Ovary (tissue), 9 donors: ENCODE data around the gene RTL1. TPM values are rescaled to one million over a fixed set of nuclear protein-coding genes. Genes with fewer than 3 reads are reported as not detected.
A peak's percentile ranks its signal among the peaks of the same experiment; 100 is the strongest.

Experiments used
- DNase-seq, 5 donors: peaks; one replicate each; pipeline ENCODE4 v3.0.0-alpha.2; 2019 to 2020
- H3K27ac ChIP-seq, 2 donors: fragments of 200-600 bp; one replicate each; pipeline versions ENCODE4 v1.5.1 to v1.8.0; 2019 to 2022
- H3K27me3 ChIP-seq: fragments of 200-600 bp; one replicate; pipeline ENCODE4 v1.8.0; 2022
- H3K36me3 ChIP-seq: fragments of 200-600 bp; sonication (generic); one replicate; pipeline ENCODE4 v1.5.1; 2019
- H3K4me1 ChIP-seq: one replicate; pipeline ENCODE4 v1.8.1; 2013; ENCODE audit warnings: mild to moderate bottlenecking, moderate library complexity; ENCODE audit not compliant: insufficient read depth
- H3K4me3 ChIP-seq: fragments of 200-600 bp; sonication (generic); one replicate; pipeline ENCODE4 v1.5.1; 2017
- H3K9me3 ChIP-seq, 2 donors: fragments of 200-600 bp in 1 of 2; sonication (generic) in 1 of 2; one replicate each; pipeline versions ENCODE4 v1.5.1 to v1.8.1; 2013 to 2019; ENCODE audit warnings: mild to moderate bottlenecking in 1 of 2, moderate library complexity in 1 of 2
- CTCF ChIP-seq, 3 donors: fragments of 450-650 bp in 2 of 3; fragments of 200-600 bp in 1 of 3; IDR thresholded peaks; one replicate each; pipeline versions ENCODE4 v1.5.1 to v1.8.0; 2016 to 2022; ENCODE audit warnings: antibody characterized with exemption in 3 of 3, mild to moderate bottlenecking in 1 of 3
- EP300 ChIP-seq: sonication (generic); formaldehyde crosslinking; IDR thresholded peaks from one replicate; pipeline ENCODE4 v1.6.1; 2017; ENCODE audit warnings: antibody characterized with exemption
- POLR2A ChIP-seq: fragments of 450-650 bp; IDR thresholded peaks from one replicate; pipeline ENCODE4 v1.6.1; 2017; ENCODE audit warnings: antibody characterized with exemption, mild to moderate bottlenecking, moderate library complexity
- WGBS, 3 donors: extraction: QIAGEN DNeasy Blood & Tissue Kit in 1 of 3; methylation state at CpG; one replicate each; pipeline versions ENCODE4 v1.1.5 to v1.1.7; 2013 to 2017; 5-methylcytosine and 5-hydroxymethylcytosine counted together
- intact Hi-C, 4 donors: fragments of 100-400 bp; cut with DNase I; formaldehyde crosslinking; loops; one replicate each; pipeline versions ENCODE4 v1.11.0 to v1.15.1; 2022 to 2023
- polyA plus RNA-seq, 2 donors: library from polyadenylated mRNA; stranded (reverse); fragments of 200-250 nt in 1 of 2; fragments of 350-450 nt in 1 of 2; fragmentation: Illumina TruSeq in 1 of 2; extraction: RNeasy Lipid Tissue Mini Kit (QIAGEN cat#74804) in 1 of 2; gene quantifications; one replicate each; pipeline ENCODE4 v1.2.3, GENCODE V29; 2013 to 2014
- total RNA-seq, 7 donors: library from RNA; depleted of rRNA in 2 of 7; stranded (reverse); fragments of >200 nt in 2 of 7; fragmentation: NEBNext Ultra II Directional in 3 of 7; extraction: Animal tissue kit (Norgen Biotek cat#: 25700) in 3 of 7; gene quantifications; one replicate each; pipeline versions ENCODE4 v1.1.0 to v1.2.4, GENCODE V29; 2016 to 2023
- donor health status: DM: no; HTN: no; CAD: no; lungs with moderate emphysema.
- donor health status: DM: no; HTN: no; CAD: no.
- donor health status: Bipolar disorder and iron deficiency.
- donor health status: DM: yes; HTN: yes; CAD: no.
- donor health status: DM: no; HTN: no; CAD: no.
- donor health status: DM: yes; HTN: yes; CAD: no.

RTL1 gene
- total and polyA plus RNA-seq, 9 donors = 0.06 to 1.3 (median 0.40) TPM; not detected in 2

GRCh38 chr14:100856056-100856950, 47.2 kb downstream of the RTL1 start:
- Histone ChIP-seq H3K27me3 (no peaks in the 10 kb centered on the region), H3K4me3 (no peak overlapping the region), H3K4me1 (no peaks in the 10 kb centered on the region), H3K36me3 (no peaks in the 10 kb centered on the region), H3K9me3 (no peaks in the 10 kb centered on the region), H3K27ac (no peak overlapping the region)
- intact Hi-C loops = no loop called here
- WGBS, 3 donors = 79 to 86% (median 81%) methylated on average over 20 of the region's 20 CpGs
- DNase-seq = peak in 1 of 5 donors; percentile 34
- TF ChIP-seq POLR2A = no peak
- no peak for TF ChIP-seq EP300
- TF ChIP-seq CTCF (IDR thresholded peaks at IDR 0.05) = no peak

- Histone ChIP-seq H3K36me3 (no peaks in the 10 kb centered on the region), H3K4me3 (no peak overlapping the region), H3K9me3 (no peaks in the 10 kb centered on the region), H3K27me3 (no peaks in the 10 kb centered on the region), H3K27ac (no peak overlapping the region), H3K4me1 (no peaks in the 10 kb centered on the region)
- TF ChIP-seq CTCF (IDR thresholded peaks at IDR 0.05) (no peak), POLR2A (no peak), EP300 (no peak)
- DNase-seq = peak in 1 of 5 donors; percentile 38
- 75 to 80% (median 76%) methylated on average over 18 of the region's 18 CpGs for WGBS, 3 donors
- intact Hi-C loops = no loop called here
These were observed 48.1 kb downstream of the RTL1 start for GRCh38 chr14:100855256-100855930.

DNA sequence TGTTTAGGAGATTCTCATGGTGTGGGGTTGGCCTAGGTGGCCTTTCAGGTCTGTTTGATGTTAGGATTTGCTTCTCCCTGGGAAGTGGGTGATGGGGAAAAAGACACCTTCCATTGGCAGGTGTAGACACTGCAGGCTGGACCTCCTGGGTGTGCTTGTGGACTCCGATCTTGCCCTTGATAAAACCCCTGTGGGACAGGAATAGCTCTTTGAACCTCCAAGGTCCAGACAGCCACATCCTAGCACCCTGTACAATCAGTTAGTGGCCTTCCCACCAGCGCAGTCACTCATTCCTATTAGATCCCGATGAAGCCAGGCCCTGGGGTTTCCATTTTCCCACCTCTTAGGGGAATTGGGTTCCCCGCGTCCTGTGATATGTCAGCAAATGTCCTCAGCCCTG, 49.1 kb downstream of the RTL1 start:
- intact Hi-C loops = no loop called here
- Histone ChIP-seq H3K36me3 (no peaks in the 10 kb centered on the region), H3K9me3 (no peaks in the 10 kb centered on the region), H3K4me3 (no peak overlapping the region), H3K4me1 (no peaks in the 10 kb centered on the region), H3K27me3 (no peaks in the 10 kb centered on the region), H3K27ac (no peak overlapping the region)
- 94 to 98% (median 94%) methylated on average over 5 of the region's 5 CpGs for WGBS, 3 donors
- no peak for DNase-seq
- TF ChIP-seq CTCF (IDR thresholded peaks at IDR 0.05) (no peak), POLR2A (no peak), EP300 (no peak)

DNA sequence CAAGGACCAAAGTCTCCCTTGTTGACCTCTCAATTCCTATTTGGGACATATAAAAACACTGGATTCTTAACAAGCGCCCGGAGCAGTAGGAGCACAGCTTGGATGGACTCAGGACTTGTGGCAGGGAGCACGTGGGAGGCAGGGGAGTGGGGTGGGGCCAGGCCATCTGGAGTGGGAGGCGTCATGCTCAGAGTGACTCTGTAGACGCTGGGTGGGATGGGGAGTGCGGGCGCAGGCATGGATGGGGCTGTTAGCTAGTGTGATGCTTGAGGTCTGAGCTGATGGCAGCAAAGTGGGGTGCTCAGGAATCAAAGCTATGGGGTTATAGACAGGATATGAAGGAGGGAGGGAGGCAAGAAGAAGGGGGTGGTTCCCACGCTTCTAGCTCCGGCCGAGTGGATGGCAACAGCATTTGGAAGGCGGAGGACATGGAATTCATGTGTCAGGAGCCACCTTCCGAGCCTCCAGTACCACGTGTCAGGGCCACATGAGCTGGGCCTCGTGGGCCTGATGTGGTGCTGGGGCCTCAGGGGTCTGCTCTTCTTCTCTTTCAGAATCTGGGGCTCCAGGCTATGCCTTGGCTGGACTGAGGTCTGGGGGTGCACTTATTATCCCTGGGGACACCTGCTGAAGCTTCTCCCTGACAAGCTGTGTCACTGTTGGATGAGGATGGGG, 51.4 kb downstream of the RTL1 start:
- Histone ChIP-seq H3K4me1 (no peaks in the 10 kb centered on the region), H3K27me3 (no peaks in the 10 kb centered on the region), H3K36me3 (no peaks in the 10 kb centered on the region), H3K9me3 (no peaks in the 10 kb centered on the region), H3K4me3 (no peak overlapping the region), H3K27ac (no peak overlapping the region)
- 73 to 76% (median 73%) methylated on average over 14 of the region's 14 CpGs for WGBS, 3 donors
- DNase-seq = peak in 2 of 5 donors; percentile 19 to 44
- intact Hi-C loops = no loop called here
- no peak for TF ChIP-seq CTCF (IDR thresholded peaks at IDR 0.05)
- TF ChIP-seq POLR2A = no peak
- TF ChIP-seq EP300 = no peak
